Measurements from ENCODE around the gene RNU4-1. TPM values are rescaled to one million over a fixed set of nuclear protein-coding genes. Genes with fewer than 3 reads are reported as not detected.

RNU4-1 gene
- total and polyA plus RNA-seq, 10 of the 15 experiments (the other 5 are each of a cell fraction or from before 2014, with no cell fraction given) = under 0.01 to 15,332 (median 7.1) TPM; not detected in 3

DNA sequence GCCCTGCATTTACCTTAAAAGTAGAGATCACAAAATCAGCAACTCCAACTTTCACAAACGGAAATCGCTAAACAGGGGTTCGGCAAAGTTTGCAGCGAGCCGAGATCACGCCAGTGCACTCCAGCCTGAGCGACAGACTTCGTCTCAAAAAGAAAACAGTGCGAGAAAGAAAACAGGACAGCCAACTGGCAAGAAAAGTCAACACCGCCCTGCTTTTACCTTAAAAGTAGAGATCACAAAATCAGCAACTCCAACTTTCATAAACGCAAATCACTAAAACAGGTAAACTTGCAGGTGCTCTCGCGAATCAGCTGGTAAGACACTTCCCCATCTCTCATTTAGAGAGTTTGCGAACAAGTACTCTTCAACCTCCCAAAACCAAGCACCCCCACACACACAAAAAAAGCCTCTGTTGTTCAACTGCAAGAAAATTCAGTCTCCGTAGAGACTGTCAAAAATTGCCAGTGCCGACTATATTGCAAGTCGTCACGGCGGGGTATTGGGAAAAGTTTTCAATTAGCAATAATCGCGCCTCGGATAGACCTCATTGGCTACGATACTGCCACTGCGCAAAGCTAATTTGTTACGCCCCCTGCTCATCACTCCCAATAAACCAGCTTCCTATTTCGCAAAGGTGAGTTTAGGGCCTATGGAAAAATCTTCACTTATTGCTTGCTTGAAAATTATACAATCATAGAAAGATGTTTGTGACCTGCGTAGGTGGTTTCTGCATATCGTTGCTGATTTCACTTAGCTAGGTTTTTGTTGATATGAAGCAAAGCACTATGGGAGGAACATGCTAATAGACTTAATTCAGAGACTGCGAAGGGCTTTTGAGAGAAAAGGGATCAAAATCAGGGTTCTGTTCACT is at the start of gene RNU4-1 (continued):
- TF ChIP-seq, protein P1, sequence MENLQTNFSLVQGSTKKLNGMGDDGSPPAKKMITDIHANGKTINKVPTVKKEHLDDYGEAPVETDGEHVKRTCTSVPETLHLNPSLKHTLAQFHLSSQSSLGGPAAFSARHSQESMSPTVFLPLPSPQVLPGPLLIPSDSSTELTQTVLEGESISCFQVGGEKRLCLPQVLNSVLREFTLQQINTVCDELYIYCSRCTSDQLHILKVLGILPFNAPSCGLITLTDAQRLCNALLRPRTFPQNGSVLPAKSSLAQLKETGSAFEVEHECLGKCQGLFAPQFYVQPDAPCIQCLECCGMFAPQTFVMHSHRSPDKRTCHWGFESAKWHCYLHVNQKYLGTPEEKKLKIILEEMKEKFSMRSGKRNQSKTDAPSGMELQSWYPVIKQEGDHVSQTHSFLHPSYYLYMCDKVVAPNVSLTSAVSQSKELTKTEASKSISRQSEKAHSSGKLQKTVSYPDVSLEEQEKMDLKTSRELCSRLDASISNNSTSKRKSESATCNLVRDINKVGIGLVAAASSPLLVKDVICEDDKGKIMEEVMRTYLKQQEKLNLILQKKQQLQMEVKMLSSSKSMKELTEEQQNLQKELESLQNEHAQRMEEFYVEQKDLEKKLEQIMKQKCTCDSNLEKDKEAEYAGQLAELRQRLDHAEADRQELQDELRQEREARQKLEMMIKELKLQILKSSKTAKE (IDR thresholded peaks at IDR 0.05; ENCODE audit: low read depth, poor library complexity, severe bottlenecking) = peak; percentile 75
- TF ChIP-seq FOXK2 (IDR thresholded peaks at IDR 0.05) (peak; percentile 41; the same call in 1 of the 2 replicates), MXI1 (IDR thresholded peaks at IDR 0.05; ENCODE audit: low read depth, low read length) (no peak), ZSCAN29 (IDR thresholded peaks at IDR 0.05) (peak; percentile 76; the same call in 1 of the 2 replicates), NFYB (IDR thresholded peaks at IDR 0.05; ENCODE audit: insufficient read depth, low read depth, low read length) (no peak), NFIC (IDR thresholded peaks at IDR 0.05; ENCODE audit: low read depth, low read length) (peak; percentile 96), EP300 (IDR thresholded peaks at IDR 0.05; ENCODE audit: borderline replicate concordance in 1 of 2, control insufficient read depth in 1 of 2, low read depth in 2 of 2, low read length in 2 of 2) (0 out of 4 replicates have a peak, but pooled peaks of 1 of the 2 experiments have one; percentile 16), TCF12 (IDR thresholded peaks at IDR 0.05; ENCODE audit: low read depth, low read length) (peak; percentile 91), WRNIP1 (IDR thresholded peaks at IDR 0.05; ENCODE audit: borderline replicate concordance, low read depth, low read length) (0 out of 2 replicates have a peak, but pooled peaks have one; percentile 80), POLR2AphosphoS2 (IDR thresholded peaks at IDR 0.05; ENCODE audit: low read depth, low read length) (peak; percentile 99), SMAD1 (IDR thresholded peaks at IDR 0.05; ENCODE audit: low read depth, partially characterized antibody) (peak; percentile 98), RAD21 (IDR thresholded peaks at IDR 0.05; ENCODE audit: insufficient read depth, low read depth, low read length) (no peak), HDAC6 (IDR thresholded peaks at IDR 0.05; ENCODE audit: unreplicated experiment) (peak; percentile 99), ZZZ3 (IDR thresholded peaks at IDR 0.05; ENCODE audit: control insufficient read depth, insufficient read length, low read depth) (no peak)
- TF ChIP-seq, protein P2, sequence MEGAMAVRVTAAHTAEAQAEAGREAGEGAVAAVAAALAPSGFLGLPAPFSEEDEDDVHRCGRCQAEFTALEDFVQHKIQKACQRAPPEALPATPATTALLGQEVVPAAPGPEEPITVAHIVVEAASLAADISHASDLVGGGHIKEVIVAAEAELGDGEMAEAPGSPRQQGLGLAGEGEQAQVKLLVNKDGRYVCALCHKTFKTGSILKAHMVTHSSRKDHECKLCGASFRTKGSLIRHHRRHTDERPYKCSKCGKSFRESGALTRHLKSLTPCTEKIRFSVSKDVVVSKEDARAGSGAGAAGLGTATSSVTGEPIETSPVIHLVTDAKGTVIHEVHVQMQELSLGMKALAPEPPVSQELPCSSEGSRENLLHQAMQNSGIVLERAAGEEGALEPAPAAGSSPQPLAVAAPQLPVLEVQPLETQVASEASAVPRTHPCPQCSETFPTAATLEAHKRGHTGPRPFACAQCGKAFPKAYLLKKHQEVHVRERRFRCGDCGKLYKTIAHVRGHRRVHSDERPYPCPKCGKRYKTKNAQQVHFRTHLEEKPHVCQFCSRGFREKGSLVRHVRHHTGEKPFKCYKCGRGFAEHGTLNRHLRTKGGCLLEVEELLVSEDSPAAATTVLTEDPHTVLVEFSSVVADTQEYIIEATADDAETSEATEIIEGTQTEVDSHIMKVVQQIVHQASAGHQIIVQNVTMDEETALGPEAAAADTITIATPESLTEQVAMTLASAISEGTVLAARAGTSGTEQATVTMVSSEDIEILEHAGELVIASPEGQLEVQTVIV (IDR thresholded peaks at IDR 0.05; ENCODE audit: borderline replicate concordance, partially characterized antibody) = no peak
- TF ChIP-seq, protein P3, sequence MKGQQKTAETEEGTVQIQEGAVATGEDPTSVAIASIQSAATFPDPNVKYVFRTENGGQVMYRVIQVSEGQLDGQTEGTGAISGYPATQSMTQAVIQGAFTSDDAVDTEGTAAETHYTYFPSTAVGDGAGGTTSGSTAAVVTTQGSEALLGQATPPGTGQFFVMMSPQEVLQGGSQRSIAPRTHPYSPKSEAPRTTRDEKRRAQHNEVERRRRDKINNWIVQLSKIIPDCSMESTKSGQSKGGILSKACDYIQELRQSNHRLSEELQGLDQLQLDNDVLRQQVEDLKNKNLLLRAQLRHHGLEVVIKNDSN (IDR thresholded peaks at IDR 0.05; ENCODE audit: borderline replicate concordance, extremely low read length, insufficient read depth, low read depth, low read length) = no peak
- TF ChIP-seq, protein P4, sequence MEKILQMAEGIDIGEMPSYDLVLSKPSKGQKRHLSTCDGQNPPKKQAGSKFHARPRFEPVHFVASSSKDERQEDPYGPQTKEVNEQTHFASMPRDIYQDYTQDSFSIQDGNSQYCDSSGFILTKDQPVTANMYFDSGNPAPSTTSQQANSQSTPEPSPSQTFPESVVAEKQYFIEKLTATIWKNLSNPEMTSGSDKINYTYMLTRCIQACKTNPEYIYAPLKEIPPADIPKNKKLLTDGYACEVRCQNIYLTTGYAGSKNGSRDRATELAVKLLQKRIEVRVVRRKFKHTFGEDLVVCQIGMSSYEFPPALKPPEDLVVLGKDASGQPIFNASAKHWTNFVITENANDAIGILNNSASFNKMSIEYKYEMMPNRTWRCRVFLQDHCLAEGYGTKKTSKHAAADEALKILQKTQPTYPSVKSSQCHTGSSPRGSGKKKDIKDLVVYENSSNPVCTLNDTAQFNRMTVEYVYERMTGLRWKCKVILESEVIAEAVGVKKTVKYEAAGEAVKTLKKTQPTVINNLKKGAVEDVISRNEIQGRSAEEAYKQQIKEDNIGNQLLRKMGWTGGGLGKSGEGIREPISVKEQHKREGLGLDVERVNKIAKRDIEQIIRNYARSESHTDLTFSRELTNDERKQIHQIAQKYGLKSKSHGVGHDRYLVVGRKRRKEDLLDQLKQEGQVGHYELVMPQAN (conservative IDR thresholded peaks at IDR 0.05) = peak; percentile 39; the same call in 1 of the 2 replicates
- TF ChIP-seq, protein P5, sequence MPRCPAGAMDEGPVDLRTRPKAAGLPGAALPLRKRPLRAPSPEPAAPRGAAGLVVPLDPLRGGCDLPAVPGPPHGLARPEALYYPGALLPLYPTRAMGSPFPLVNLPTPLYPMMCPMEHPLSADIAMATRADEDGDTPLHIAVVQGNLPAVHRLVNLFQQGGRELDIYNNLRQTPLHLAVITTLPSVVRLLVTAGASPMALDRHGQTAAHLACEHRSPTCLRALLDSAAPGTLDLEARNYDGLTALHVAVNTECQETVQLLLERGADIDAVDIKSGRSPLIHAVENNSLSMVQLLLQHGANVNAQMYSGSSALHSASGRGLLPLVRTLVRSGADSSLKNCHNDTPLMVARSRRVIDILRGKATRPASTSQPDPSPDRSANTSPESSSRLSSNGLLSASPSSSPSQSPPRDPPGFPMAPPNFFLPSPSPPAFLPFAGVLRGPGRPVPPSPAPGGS (IDR thresholded peaks at IDR 0.05; ENCODE audit: borderline replicate concordance, insufficient read depth, low read depth, low read length, poor library complexity, severe bottlenecking) = peak; percentile 96

Measured in GM12878 (cell line).